HCT116 (cell line): ENCODE data around the gene ANKFN1. TPM values are rescaled to one million over a fixed set of nuclear protein-coding genes. Genes with fewer than 3 reads are reported as not detected.

Experiments
- ATAC-seq: fragments of 200-7000 bp; cut with Tn5 transposase; 2 replicates; pipeline ENCODE4 v1.9.1; 2020; ENCODE audit warnings: mild to moderate bottlenecking, moderate library complexity
- BruUV-seq: library from RNA; stranded (reverse); fragments of 400-500 nt; replicated peaks from 2 replicates; lab custom pipeline; 2021; lab: Mats Ljungman, UMichigan
- CTCF ChIA-PET: fragments of 300-600 bp; sonication (Branson Sonifier 250); formaldehyde crosslinking; loops from one replicate; lab custom pipeline; 2021; ENCODE audit warnings: antibody characterized with exemption; lab: Charles Lee
- POLR2A ChIA-PET: fragments of 300-600, 350-600 bp; sonication (Branson Sonifier 250); formaldehyde crosslinking; loops from one replicate; lab custom pipeline; 2021; ENCODE audit warnings: antibody characterized with exemption; lab: Charles Lee
- RAD21 ChIA-PET, 2 experiments: fragments of 300-600 bp; sonication (Branson Sonifier 250); formaldehyde crosslinking; loops; one replicate each; lab custom pipeline; 2023; ENCODE audit warnings: low total read pairs in 2 of 2; ENCODE audit not compliant: uncharacterized antibody in 2 of 2, unreplicated experiment in 2 of 2, low non-redundant PET in 1 of 2; lab: Charles Lee
- DNase-seq: peaks from one replicate; pipeline ENCODE4 v3.0.0-alpha.2; 2010; ENCODE audit warnings: low read depth, low spot score
- H2AFZ ChIP-seq: fragments of 200-600 bp; shearing (Covaris generic), sonication (generic); 2 replicates; pipeline ENCODE4 v1.6.1; 2017; ENCODE audit warnings: low read depth, mixed run types, mixed read lengths, antibody characterized with exemption, low read length; ENCODE audit not compliant: poor library complexity, severe bottlenecking
- H3K27ac ChIP-seq: 2 replicates; pipeline ENCODE4 v1.5.1; 2012; ENCODE audit warnings: low read depth, low read length
- H3K27me3 ChIP-seq: fragments of 200-600 bp; sonication (generic); 2 replicates; pipeline ENCODE4 v1.6.1; 2016; ENCODE audit warnings: mixed run types, low read length, mixed read lengths; ENCODE audit not compliant: insufficient read depth
- H3K36me3 ChIP-seq, 2 experiments: fragments of 200-500 bp in 1 of 2; fragments of 200-600 bp in 1 of 2; sonication (Bioruptor generic) in 1 of 2; sonication (generic) in 1 of 2; 2 replicates each; pipeline versions ENCODE4 v1.5.1 to v1.6.1; 2014 to 2016; ENCODE audit warnings: low read length in 2 of 2, inconsistent platforms in 1 of 2, mixed read lengths in 1 of 2, mixed run types in 1 of 2; ENCODE audit not compliant: insufficient read depth in 2 of 2, control insufficient read depth in 1 of 2
- H3K4me1 ChIP-seq, 2 experiments: fragments of 200-600 bp in 1 of 2; sonication (generic) in 1 of 2; 2 replicates each; pipeline versions ENCODE4 v1.5.1 to v1.6.1; 2012 to 2017; ENCODE audit warnings: low read length in 2 of 2, inconsistent platforms in 1 of 2, mild to moderate bottlenecking in 1 of 2, mixed read lengths in 1 of 2, mixed run types in 1 of 2, moderate library complexity in 1 of 2; ENCODE audit not compliant: insufficient read depth in 2 of 2, control insufficient read depth in 1 of 2
- H3K4me2 ChIP-seq: fragments of 200-600 bp; sonication (generic); 2 replicates; pipeline ENCODE4 v1.6.1; 2017; ENCODE audit warnings: mixed run types, low read length, mixed read lengths
- H3K4me3 ChIP-seq, 2 experiments: fragments of 200-600 bp in 1 of 2; sonication (generic) in 1 of 2; replicated peaks in 1 of 2; 2 replicates each; pipeline ENCODE4 v1.5.1; 2011 to 2016; ENCODE audit warnings: low read length in 2 of 2, control low read depth in 1 of 2, low read depth in 1 of 2, mild to moderate bottlenecking in 1 of 2, mixed read lengths in 1 of 2, mixed run types in 1 of 2
- H3K79me2 ChIP-seq: fragments of 200-600 bp; sonication (generic); 2 replicates; pipeline ENCODE4 v1.6.1; 2017; ENCODE audit warnings: mild to moderate bottlenecking, mixed run types, low read length, moderate library complexity, mixed read lengths; ENCODE audit not compliant: insufficient read depth
- H3K9ac ChIP-seq: fragments of 200-600 bp; sonication (generic); 2 replicates; pipeline ENCODE4 v1.6.1; 2016; ENCODE audit warnings: low read length, mixed read lengths
- H3K9me2 ChIP-seq: fragments of 200-600 bp; sonication (generic), shearing (Covaris generic); 2 replicates; pipeline ENCODE4 v1.6.1; 2017; ENCODE audit warnings: mixed run types, mild to moderate bottlenecking, moderate library complexity; ENCODE audit not compliant: insufficient read depth
- H3K9me3 ChIP-seq, 2 experiments: fragments of 200-500 bp in 1 of 2; fragments of 200-600 bp in 1 of 2; sonication (Bioruptor generic) in 1 of 2; sonication (generic) in 1 of 2; 2 replicates each; pipeline ENCODE4 v1.6.1; 2014 to 2017; ENCODE audit warnings: low read length in 2 of 2, mixed read lengths in 2 of 2, inconsistent platforms in 1 of 2, low read depth in 1 of 2, mild to moderate bottlenecking in 1 of 2, mixed run types in 1 of 2, moderate library complexity in 1 of 2; ENCODE audit not compliant: control insufficient read depth in 1 of 2, insufficient read depth in 1 of 2
- H4K20me1 ChIP-seq: fragments of 200-600 bp; sonication (generic), shearing (Covaris generic); 2 replicates; pipeline ENCODE4 v1.6.1; 2017; ENCODE audit warnings: mixed run types, mild to moderate bottlenecking, moderate library complexity; ENCODE audit not compliant: insufficient read depth
- CBX3 ChIP-seq: IDR thresholded peaks from 2 replicates; pipeline ENCODE4 v1.6.1; 2012; ENCODE audit warnings: low read depth
- EGR1 ChIP-seq: IDR thresholded peaks from 2 replicates; pipeline ENCODE4 v1.6.1; 2012; ENCODE audit warnings: low read depth
- ELF1 ChIP-seq: IDR thresholded peaks from 2 replicates; pipeline ENCODE4 v1.6.1; 2012; ENCODE audit warnings: low read depth, borderline replicate concordance
- EZH2phosphoT487 ChIP-seq: fragments of 200-600 bp; IDR thresholded peaks from 2 replicates; pipeline ENCODE4 v1.6.1; 2018; ENCODE audit warnings: antibody characterized with exemption, borderline replicate concordance
- RAD21 ChIP-seq: IDR thresholded peaks from 2 replicates; pipeline ENCODE4 v1.6.1; 2012; ENCODE audit warnings: low read depth, mild to moderate bottlenecking
- SP1 ChIP-seq: IDR thresholded peaks from 2 replicates; pipeline ENCODE4 v1.6.1; 2012; ENCODE audit warnings: low read depth
- TCF7L2 ChIP-seq: IDR thresholded peaks from 2 replicates; pipeline ENCODE4 v1.7.0; 2011; ENCODE audit warnings: borderline replicate concordance, inconsistent platforms; ENCODE audit not compliant: insufficient read depth, insufficient read length; ENCODE audit errors: extremely low read depth
- YY1 ChIP-seq: IDR thresholded peaks from 2 replicates; pipeline ENCODE4 v1.6.1; 2011; ENCODE audit warnings: low read length, low read depth, moderate library complexity, mild to moderate bottlenecking; ENCODE audit not compliant: insufficient replicate concordance; ENCODE audit errors: extremely low read depth
- ZNF274 ChIP-seq: fragments of 200-500 bp; sonication (Bioruptor generic); IDR thresholded peaks from 2 replicates; pipeline ENCODE4 v1.6.1; 2014; ENCODE audit warnings: mild to moderate bottlenecking, low read depth, low read length, inconsistent platforms
- intact Hi-C: fragments of 100-400 bp; cut with micrococcal nuclease; formaldehyde crosslinking; loops from 2 replicates; pipeline ENCODE4 v1.10.0; 2022
- total RNA-seq: library from RNA; stranded (reverse); gene quantifications from one replicate; pipeline ENCODE4 v1.2.1, GENCODE V29; 2021; ENCODE audit not compliant: unreplicated experiment
- TF ChIP-seq, protein P1 (sequence below): IDR thresholded peaks from 2 replicates; pipeline ENCODE4 v1.6.1; 2012
- TF ChIP-seq, protein P2 (sequence below): IDR thresholded peaks from 2 replicates; pipeline ENCODE4 v1.6.1; 2012; ENCODE audit warnings: low read depth
- TF ChIP-seq, protein P3 (sequence below): IDR thresholded peaks from 2 replicates; pipeline ENCODE4 v1.6.1; 2012

ANKFN1 gene
- total RNA-seq, 1 experiment from 2014 or later, result 1.1 TPM

DNA sequence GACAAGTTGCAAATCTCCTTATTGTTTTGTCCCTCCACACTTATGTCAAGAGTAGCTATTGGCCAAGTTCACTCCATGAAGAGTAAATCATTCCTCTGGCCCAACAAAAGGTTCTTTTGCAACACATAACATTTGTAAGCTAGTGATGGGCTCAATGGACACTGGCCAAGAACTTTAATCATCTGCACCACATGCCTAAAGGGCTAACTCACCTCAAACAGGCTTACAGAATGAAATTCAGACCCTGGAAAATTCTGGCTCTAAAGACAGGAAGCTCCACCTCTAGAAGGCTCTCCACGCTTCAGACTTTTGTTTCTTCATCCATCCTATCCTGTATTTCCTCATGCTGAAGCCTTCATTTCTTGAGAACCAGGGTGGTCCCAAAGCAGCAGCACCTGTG, 10.9 kb upstream of the ANKFN1 start:
- Histone ChIP-seq H3K36me3 (no peaks in the 10 kb centered on the region), H3K27me3 (peaks cover 21% of the 10 kb centered on the region), H3K9me2 (no peaks in the 10 kb centered on the region), H3K79me2 (no peaks in the 10 kb centered on the region), H3K9ac (no peak overlapping the region), H2AFZ (no peak overlapping the region), H3K9me3 (no peaks in the 10 kb centered on the region), H3K4me2 (no peak overlapping the region), H3K27ac (no peak overlapping the region), H4K20me1 (no peaks in the 10 kb centered on the region), H3K4me3 (no peak overlapping the region), H3K4me1 (no peaks in the 10 kb centered on the region)
- DNase-seq, result no peak
- ChIA-PET POLR2A (no interaction called here), RAD21 (no interaction called here), CTCF (no interaction called here)
- intact Hi-C loops, result no loop called here
- BruUV-seq, result no TSS peak
- TF ChIP-seq EZH2phosphoT487 (no peak), EGR1 (no peak), ELF1 (no peak)
- TF ChIP-seq, protein P1, sequence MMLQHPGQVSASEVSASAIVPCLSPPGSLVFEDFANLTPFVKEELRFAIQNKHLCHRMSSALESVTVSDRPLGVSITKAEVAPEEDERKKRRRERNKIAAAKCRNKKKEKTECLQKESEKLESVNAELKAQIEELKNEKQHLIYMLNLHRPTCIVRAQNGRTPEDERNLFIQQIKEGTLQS, result no peak
- no peak for ATAC-seq

DNA sequence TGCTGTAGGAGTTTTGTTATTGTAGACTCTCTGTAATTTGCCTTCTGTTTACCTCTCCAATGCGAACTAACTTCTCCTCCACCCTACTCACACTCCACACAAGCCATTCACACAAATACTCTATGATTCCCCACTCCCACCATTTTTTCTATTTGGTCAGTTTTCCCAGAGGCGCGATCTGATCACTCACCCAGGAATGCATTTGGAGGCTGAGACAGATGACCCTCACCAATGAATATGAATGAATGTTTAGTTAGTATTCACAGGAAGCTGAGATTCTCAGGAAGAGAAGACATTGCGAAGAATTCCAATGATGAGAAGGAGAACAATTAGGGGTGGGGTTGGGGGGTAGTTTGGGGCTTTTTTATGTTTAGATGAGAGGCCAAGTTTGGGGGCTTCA, 10.5 kb upstream of the ANKFN1 start:
- BruUV-seq, result no TSS peak
- Histone ChIP-seq H3K79me2 (no peaks in the 10 kb centered on the region), H3K27me3 (peaks cover 21% of the 10 kb centered on the region), H3K4me2 (no peak overlapping the region), H3K27ac (no peak overlapping the region), H3K9me2 (no peaks in the 10 kb centered on the region), H3K4me3 (no peak overlapping the region), H3K4me1 (no peaks in the 10 kb centered on the region), H3K9ac (no peak overlapping the region), H3K9me3 (no peaks in the 10 kb centered on the region), H2AFZ (no peak overlapping the region), H3K36me3 (no peaks in the 10 kb centered on the region), H4K20me1 (no peaks in the 10 kb centered on the region)
- intact Hi-C loops, result no loop called here
- TF ChIP-seq TCF7L2 (no peak), SP1 (no peak), CBX3 (no peak), YY1 (no peak), ZNF274 (no peak), RAD21 (no peak)
- TF ChIP-seq, protein P2, sequence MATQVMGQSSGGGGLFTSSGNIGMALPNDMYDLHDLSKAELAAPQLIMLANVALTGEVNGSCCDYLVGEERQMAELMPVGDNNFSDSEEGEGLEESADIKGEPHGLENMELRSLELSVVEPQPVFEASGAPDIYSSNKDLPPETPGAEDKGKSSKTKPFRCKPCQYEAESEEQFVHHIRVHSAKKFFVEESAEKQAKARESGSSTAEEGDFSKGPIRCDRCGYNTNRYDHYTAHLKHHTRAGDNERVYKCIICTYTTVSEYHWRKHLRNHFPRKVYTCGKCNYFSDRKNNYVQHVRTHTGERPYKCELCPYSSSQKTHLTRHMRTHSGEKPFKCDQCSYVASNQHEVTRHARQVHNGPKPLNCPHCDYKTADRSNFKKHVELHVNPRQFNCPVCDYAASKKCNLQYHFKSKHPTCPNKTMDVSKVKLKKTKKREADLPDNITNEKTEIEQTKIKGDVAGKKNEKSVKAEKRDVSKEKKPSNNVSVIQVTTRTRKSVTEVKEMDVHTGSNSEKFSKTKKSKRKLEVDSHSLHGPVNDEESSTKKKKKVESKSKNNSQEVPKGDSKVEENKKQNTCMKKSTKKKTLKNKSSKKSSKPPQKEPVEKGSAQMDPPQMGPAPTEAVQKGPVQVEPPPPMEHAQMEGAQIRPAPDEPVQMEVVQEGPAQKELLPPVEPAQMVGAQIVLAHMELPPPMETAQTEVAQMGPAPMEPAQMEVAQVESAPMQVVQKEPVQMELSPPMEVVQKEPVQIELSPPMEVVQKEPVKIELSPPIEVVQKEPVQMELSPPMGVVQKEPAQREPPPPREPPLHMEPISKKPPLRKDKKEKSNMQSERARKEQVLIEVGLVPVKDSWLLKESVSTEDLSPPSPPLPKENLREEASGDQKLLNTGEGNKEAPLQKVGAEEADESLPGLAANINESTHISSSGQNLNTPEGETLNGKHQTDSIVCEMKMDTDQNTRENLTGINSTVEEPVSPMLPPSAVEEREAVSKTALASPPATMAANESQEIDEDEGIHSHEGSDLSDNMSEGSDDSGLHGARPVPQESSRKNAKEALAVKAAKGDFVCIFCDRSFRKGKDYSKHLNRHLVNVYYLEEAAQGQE, result no peak
- TF ChIP-seq, protein P3, sequence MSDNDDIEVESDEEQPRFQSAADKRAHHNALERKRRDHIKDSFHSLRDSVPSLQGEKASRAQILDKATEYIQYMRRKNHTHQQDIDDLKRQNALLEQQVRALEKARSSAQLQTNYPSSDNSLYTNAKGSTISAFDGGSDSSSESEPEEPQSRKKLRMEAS, result no peak
- RAD21 ChIA-PET, result no interaction called here
- CTCF ChIA-PET, result no interaction called here
- no peak for ATAC-seq
- POLR2A ChIA-PET, result no interaction called here
- no peak for DNase-seq
